ENCODE results near the gene MYO10.

- TF ChIP-seq FOXJ3 (CRISPR knock-in tag; IDR thresholded peaks at IDR 0.05; ENCODE audit: borderline replicate concordance) (no peak), CTCF (IDR thresholded peaks at IDR 0.05) (no peak)
Observed at GRCh38 chr5:16883806-16884205, 52.3 kb downstream of the MYO10 start.
